ENCODE measurements around the gene ACOT13. TPM values are rescaled to one million over a fixed set of nuclear protein-coding genes. Genes with fewer than 3 reads are reported as not detected.

The ACOT13 gene
- total RNA-seq, 4 donors from 2014 or later: 8.3 to 12.9 (median 10.8) TPM

GRCh38 chr6:24704468-24704867, 37.6 kb downstream of the ACOT13 start:
- TF ChIP-seq CTCF (IDR thresholded peaks at IDR 0.05; ENCODE audit: low read depth): no peak

GRCh38 chr6:24708612-24709011, 41.7 kb downstream of the ACOT13 start:
- TF ChIP-seq CTCF (IDR thresholded peaks at IDR 0.05; ENCODE audit: low read depth): no peak

- no peak for TF ChIP-seq CTCF (IDR thresholded peaks at IDR 0.05; ENCODE audit: low read depth)
Observed at GRCh38 chr6:24709014-24709711, 42.3 kb downstream of the ACOT13 start.

GRCh38 chr6:24710519-24711303, 43.8 kb downstream of the ACOT13 start:
- no peak for TF ChIP-seq CTCF (IDR thresholded peaks at IDR 0.05; ENCODE audit: low read depth)

GRCh38 chr6:24718449-24719124, 51.7 kb downstream of the ACOT13 start:
- TF ChIP-seq CTCF (IDR thresholded peaks at IDR 0.05; ENCODE audit: low read depth): no peak

- no peak for TF ChIP-seq CTCF (IDR thresholded peaks at IDR 0.05; ENCODE audit: low read depth)
Observed at GRCh38 chr6:24719125-24719971, 52.5 kb downstream of the ACOT13 start, which contains the start of gene C6orf62. C6orf62 (minus strand) TSS chr6:24719154; CDS start chr6:24718668, 486 bp downstream.
